ENCODE results near the gene ELAVL2.

Gene ELAVL2

DNA sequence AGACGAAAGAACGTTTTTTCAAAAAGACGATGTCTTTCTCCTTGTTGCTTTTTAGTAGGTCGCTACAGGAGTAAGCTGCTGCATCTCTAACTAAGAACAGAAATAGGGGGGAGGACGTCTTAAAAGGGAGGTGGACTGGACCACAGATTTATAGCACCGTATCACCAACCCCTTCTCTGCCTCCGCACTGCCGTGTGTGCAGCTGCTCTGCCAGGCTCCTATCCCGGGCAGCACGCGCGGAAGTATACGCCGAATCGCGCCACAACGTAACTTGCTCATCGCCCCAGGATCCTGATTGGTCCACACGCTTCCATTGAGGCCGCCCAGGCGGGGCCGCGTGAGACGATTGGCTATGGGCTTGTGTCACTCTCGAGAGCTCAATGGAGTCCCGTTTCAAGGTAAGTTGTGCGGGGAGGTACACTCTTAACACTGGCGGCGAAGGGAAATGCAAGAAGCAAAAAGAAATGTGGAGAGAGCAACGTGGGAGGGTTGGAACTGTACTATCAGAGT, at the start of gene ELAVL2:
ELAVL2 (minus strand) TSS at position 121 of the 510 bp plus-strand sequence. CDS start 64,006 bp downstream, outside the sequence.
- no peak for DNase-seq

DNA sequence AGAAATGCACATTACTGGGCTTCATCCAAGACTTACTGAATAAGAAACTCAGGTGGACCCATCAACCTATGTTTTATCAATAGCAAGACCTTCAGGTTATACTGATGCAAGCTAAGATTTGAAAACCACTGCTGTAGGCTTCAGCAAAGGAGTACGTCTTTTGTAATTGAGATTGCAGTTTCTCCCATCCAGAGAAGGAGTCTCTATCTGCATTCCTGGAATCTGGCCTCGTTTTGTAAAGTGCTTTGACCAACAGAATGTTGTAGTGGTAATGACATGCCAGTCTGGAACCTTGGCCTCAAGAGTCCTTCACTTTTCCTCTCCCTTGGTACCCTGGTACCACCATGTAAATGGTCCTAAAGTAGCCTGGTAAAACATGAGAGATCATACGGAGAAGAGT, 32.2 kb upstream of the ELAVL2 start:
- no peak for DNase-seq

DNA sequence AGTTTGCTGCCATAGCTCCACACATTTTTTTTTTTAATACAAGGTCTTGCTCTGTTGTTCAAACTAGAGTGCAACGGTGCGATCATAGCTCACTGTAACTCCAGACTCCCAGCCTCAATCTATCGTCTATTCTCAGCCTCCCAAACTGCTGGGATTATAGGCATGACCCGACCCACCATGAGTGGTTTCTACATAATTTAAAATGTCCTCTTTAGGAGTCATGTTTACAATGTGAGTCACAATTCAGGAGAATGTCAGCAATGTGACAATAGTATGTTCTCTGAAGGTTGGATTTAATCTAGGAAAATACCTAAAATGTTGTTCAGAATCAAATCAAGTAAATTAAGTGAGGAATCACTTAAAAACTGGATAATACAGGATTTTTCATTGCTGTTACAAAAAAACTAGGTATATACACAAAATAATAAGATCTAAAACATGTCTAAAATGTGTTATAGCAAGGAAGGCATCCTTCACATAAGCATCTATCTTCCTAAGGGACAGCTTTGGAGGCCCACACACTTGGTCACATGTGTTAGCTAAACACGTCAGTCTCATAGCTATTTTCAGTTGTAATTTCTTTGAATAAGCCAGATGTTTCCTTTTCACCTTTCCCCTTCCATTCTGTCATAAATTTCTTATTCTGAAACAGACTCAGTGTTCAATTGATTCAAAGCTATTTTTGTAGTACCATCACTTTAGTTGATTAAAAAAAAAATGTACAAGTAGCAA, 30.0 kb upstream of the ELAVL2 start:
- DNase-seq = no peak

DNA sequence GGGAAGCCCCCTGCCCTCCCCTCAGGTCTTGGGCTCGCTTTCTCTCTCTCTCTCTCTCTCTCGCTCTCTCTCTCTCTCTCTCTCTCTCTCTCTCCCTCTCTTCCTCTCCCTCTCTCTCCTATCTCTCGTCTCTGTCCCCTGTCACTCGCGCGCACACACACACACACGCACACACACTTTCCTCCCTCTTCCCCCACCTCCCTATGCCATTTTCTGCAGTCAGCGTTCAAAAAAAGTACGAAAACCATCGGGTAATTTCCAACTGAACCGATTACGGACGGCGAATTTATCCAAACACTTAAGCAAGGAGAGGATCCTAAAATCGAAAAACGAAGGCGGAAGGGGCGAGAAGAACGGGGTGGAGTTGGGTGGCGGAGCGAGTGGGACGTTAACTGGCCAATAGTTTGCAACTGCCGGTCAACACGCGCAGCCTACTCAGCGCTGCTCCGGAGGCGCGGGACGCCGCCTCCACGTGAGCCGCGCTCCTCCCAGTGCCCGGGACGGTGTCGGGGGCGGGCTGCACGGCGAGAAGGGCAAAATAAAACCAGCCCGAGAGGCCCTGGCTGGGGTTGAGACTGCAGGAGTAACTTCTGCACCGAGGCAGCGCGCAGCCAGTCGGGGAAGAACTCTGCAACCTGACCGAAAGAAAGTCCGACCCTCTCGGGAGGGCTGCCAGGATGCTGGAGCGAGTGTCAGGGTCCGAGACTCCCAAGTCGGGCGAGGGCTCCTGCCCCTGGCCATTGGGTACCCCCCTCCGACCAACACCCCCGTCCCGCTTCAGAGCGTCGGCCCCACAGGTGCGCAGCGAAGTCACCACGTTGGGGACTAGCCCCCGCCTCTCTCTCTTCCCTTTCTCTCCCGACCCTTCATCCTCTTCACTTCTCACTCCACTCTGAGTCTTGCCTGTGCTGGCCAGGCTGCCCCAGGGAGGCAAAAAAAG, 24.9 kb upstream of the ELAVL2 start:
- DNase-seq = no peak

DNA sequence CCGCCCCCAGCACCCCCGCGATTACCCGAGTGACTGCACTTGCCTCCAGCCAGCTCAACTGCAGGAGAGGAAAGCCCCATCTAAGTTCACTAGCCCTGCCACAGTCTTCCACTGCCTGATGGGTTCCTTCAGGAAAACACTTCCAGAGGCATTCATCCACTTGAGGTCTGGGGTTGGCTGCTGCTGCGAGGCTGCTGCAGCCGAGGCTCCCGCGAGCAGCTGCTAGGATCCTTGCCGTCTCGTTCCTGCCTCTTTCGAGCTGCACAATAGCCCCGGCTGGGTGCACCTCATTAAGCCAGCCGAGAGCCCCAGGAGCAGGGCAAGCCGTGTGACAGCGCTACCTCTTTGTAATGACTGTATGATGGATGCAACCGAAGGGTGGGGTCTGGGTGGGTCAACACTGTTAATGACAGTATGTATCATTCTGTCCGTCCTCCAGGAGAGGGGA, 24.2 kb upstream of the ELAVL2 start:
- DNase-seq = no peak

DNA sequence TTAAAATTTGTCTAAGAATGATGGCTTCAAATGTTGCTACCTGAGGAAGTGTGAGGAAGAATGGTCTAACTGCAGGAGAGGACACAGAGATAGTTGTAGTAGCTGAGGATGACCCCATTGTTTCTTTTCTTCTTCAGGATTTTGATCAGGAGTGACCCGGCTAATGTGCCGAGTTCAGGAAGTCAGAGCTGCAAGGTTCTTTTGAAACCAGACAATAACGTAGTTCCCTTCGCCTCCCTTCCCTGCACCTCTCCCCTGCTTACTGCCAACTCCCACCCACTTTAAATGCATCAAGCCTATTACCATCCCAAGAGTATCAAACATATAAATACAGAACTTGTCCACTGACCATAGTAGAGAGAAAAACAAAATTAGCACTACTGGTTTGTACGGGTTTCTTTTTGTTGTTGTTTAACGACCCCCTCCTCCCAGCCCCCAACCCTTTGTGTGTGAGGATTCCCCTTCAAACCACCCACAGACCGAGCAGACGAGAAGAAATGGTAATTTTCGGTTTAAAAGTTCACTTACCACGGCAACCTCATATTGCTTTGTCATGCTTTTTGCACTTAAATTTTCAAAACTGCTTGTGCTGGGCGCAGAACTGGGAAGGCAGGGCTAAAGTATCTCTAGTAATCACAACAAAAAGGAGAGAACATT, 23.5 kb upstream of the ELAVL2 start:
- DNase-seq = no peak

DNA sequence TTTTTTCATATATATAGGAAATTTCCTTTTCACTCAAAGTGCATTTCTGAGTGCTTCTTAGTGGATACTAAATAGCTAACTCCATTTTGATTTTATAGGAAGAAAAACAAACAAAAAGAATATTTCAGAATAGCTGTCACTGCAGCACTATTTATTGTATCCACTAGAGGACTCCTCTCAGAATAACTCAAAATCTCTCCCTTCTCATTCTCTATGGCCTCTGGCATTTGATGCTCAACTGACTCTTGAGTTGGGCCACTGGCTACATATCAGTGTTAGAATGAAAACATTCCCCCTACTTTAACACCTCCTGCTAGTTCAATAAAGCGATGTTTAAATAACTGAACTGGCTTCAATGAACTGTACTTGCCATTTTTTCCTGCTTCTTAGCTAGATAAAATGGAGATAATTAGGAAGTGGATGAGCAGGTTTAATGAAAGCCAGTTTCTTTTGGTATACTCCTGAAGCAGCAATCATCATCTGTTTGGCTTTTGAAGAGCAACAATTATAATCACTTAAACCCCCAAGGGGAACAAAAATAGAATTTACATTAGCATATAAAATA, 16.6 kb upstream of the ELAVL2 start:
- no peak for DNase-seq

DNA sequence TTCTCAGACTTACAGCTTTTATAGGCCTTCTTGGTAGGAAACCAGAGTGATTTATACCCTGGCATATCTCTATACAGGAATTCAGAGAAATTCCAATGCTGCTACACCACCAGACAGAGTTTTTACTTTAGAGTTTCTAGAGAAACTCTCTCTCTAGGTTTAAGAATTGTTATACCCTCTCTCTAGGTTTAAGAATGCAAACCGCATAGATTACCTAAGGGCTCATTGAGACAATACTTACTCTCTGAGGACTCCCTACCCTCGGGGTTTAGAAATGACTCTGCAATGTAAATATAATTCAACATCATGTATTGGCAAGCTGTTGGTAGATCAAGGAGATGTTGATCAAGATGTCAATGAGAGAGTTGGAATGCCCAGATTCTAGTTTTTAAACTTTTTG, 15.3 kb upstream of the ELAVL2 start:
- DNase-seq = no peak

DNA sequence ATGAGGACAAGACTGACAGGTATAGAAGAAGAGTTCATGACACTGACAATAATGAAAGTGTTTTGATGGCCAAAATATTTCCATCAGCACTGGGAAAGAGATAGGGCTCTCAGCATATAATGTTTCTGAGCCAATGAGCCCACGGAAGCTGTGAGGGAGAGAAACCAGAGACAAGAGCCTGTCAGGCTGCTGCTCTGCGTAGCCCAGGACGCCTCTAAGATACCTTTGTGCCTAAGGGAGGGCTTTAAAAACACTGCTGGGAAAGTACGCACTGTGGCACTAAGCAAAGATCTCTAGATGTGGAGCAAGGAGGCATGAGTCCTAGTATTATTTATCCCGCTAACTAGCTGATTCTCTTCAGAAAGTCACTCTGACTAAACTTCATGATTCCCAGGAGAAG, 11.0 kb upstream of the ELAVL2 start:
- no peak for DNase-seq

DNA sequence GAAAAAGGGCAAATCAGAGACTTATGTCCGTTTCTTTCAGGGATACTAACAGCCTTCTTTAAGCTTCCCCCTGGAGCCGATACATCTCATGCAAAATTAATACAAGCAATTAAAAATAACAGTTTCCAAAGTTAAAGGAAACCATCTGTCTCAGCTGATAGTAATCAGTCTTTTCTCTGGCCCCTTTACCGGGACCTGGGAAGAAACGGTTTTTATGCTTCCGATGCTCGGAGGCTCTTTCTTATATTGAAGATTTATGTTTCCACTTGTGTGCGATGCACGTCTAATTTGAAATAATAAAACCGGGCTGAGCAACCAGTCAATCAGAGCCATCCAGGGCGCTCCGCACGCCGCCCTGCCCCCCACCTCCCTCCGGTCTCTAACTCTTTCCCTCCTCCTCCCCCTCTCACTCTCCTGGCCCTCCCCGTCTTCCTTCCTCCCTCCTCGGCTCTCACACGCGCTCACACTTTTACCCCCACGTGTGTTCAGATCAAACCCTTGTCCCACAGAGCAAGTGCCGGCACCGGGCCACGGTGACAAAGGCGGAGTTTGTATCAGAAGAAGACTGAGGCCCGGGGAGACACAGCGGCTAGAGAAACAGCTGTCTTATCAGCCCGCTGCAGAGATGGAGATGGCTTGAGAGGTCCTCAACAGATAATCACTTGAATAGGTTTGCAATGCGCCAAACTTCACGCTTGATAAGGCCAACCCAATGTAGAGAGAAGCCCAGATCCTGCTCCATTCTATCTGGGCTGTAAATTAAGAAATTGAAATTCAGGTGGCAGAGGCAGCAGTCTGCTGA, 5.1 kb upstream of the ELAVL2 start:
- no peak for DNase-seq

DNA sequence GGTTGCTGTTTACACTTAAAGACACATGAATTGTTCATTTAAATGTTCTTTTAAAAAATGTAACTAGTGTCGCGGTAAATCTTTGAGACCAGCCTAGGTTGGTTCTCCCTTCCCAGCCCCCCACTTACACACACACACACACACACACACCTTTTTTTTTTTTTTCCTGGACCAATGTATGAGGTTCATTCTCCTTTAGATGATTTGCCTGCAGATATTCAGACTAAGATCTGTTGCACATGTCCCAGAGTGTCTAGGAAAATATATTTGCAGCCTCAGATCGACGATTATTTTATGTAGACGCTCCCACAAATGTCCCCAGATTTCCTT, 4.4 kb upstream of the ELAVL2 start:
- no peak for DNase-seq

DNA sequence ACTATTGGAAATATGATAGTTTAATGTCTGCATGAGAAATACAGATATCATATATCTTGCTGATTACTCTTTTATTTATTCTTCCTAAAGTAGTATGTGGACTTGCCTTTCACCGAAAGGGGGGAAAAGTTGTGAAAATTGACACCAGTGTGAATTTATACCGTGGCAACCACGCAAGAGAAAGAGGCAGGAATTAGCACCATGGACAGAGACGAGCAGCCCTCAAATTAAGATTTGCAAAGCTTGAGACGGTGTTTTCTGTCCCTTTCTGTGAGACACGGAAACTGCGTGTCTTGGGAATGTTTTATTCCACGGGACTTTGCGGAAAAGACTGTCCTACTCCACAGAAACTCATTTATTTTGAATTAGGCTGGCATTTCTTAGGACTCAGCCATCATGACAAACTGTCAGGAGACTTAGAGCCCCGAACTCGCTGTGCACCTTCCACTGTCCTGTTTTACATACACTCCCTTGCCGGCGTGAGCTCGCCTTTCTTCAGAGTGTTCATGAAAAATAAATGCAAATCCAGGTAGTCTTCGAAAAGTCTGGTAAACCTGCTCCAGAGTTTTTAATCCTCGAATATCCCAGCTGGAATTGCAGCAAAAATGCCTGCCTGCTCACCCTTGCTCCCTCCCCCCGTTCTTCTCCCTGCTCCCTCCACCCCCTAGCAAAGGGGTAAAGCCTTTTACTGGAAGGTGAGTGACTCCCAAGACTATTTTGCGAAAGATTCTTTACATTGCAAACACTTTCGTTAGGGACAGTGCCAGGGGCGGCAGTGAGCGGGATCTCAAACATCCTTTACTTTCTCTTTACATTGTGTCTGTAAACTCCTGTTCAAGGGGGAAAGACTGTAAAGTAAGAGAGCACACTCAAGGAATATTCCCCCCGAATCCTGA, 3.8 kb upstream of the ELAVL2 start:
- no peak for DNase-seq

DNA sequence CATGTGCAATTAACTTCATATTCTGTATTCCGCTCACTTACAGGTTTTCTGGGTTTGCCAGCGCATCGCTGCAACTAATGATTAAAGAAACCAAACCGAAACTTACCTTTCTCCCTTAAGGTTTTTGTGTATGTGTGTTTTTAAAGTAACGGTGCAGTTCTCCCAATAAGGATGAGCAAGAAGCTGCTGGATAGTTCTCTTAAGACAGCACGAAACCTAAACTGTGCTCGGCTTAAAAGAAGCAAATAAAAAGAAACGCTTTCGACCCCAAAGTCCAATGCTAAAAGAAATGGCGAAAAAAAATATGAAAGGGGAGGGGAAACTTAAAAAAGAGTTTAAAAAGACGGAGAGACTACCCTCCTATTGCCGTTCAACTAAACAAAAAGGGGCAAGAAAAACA, 340 bp downstream of the ELAVL2 start:
- no peak for DNase-seq

DNA sequence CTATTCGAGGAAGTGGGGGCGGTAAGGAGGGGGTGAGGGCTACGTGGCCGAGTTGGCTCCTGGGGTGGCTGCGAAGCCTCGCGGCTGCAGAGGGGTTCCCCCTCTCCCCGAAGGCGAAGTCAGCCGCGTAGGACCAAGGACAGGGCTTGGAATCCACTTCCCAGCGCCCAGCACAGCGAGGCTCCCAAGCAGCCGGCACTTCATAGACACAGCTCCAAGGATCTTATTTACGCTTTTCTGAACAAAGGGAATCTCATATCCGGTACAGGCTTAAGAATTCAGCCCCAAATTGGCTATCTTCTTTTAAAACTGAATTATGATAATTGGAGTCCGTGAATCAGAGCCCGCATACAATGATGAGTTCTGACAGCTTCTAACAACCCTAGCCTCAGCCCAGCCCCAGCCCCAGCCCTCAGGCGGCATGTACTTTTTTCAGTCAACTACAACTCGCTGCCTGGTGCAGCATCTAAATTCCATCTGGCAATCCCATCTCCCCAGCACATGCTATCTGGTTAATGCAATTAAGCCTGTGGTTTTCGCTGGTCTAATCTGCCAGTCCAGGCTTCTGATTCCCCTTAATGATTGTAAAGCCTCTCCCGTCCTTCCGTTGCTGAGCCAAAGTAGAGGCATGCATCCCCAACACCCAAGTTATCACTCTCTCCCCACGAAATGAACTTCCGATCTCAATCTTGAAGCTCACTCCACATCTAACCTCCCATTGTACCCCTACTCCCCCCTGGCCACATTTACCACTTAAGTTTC, 1.0 kb downstream of the ELAVL2 start:
- no peak for DNase-seq

DNA sequence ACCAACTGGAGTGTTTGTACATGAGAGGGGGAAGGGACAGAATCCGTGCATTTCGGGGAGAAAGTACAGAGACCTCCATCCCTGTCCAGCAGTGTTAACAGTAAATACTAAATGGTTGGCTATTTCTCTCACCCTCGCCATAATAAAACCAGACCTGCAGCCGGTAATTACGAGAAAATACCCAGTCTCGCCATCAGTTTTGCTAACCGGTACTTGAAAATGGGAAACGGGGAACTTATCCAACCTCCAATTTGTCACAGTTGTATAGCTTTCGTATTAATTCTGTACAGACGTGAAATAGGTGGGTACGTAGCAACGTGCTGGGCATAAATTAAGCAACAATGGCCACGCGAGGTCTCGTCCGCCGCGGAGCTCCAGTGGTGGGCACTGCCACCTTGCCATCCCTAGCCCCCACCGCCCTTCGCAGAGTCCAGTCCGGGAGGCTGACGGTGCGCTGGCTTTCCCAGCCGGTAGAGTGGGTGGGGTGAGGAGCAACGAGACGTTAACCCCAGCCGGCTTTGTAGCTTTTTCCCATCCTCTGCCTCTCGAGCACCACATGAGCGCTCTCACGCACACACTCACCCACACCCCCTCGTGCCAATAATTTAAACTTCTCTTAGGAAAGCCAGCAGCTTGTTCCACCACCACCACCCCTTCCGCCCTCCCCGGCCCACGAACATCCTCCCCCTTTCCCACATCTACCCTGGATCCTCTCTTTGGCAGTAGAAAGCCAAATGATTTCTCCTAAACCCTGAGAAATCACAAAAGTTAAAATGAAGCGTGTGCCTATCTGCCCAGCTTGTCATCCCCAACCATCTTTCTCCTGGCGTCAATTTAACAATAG, 1.8 kb downstream of the ELAVL2 start:
- DNase-seq = no peak

DNA sequence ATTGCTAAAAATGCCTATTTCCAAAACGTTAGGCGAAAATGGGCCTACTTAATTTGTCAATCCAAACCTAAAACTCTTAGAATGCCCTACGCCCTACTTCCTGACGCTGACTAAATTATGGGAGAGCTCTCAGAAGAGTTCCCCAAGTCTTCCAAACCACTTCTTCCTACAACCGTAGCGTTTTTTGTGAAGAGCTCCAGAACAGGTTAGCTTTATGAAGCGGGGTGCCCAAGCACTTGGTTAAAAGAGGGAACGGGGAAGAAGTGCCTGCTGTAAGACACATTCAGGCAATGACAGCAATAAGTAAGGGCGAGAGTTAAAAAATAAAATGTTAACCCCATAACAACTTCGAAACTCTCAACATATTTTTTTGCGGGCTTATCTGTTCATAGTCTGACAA, 2.8 kb downstream of the ELAVL2 start:
- no peak for DNase-seq

DNA sequence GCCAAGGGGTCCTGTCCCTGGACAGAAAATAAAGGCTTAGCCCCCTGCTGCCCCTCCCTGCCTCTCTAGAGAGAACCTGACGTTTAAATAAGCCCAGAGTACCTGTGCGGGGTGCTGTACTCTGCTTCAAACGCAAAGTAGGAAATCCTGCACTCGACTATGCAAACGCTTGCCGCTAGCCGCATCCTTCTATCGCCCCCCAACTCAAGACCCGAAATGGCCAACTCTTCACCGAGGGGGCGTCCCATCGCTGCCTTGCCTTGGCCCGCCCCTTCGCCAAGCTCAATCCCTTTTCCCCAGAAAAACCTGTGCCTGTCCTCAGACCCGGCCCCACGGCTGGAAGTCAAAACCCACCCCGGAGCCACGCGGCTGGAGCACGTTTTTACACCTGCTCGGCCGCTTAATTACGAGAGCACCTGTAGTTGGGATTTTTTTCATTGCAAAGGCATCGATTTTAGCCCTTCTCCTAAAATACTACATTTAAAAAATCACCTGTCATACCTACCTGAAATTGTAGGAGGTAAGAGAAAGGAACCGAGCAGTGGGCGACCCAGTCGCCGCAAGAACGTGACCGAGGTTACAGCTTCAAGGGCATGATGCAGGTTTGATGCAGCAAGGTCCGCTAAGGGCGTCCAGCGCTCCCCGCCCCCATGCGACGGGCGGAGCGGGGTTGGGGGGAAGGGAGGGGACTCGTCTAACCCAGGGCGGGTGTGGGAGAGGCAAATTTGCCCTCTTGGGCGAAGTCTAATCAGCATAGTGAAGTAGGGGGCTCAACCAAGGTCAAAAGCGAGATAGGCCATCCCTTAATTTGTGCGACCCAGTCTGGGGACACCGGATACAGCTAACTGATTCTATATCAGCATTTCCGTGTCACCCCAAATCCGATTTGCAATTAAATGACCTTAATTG, 3.5 kb downstream of the ELAVL2 start:
- DNase-seq = no peak

All from cortex of kidney (tissue), 1 donor.